CMK (cell line): ENCODE data around the gene TMEM238L.
"Not testable (repeated sequence)": the region's sequence is repeated elsewhere in the genome, so short reads cannot be mapped to it uniquely, and the experiment has no call there.

Experiments used
- DNase-seq: peaks from one replicate; pipeline ENCODE4 v3.0.0-alpha.2; 2010; ENCODE audit warnings: low read depth

TMEM238L gene, protein sequence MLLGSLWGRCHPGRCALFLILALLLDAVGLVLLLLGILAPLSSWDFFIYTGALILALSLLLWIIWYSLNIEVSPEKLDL

DNA sequence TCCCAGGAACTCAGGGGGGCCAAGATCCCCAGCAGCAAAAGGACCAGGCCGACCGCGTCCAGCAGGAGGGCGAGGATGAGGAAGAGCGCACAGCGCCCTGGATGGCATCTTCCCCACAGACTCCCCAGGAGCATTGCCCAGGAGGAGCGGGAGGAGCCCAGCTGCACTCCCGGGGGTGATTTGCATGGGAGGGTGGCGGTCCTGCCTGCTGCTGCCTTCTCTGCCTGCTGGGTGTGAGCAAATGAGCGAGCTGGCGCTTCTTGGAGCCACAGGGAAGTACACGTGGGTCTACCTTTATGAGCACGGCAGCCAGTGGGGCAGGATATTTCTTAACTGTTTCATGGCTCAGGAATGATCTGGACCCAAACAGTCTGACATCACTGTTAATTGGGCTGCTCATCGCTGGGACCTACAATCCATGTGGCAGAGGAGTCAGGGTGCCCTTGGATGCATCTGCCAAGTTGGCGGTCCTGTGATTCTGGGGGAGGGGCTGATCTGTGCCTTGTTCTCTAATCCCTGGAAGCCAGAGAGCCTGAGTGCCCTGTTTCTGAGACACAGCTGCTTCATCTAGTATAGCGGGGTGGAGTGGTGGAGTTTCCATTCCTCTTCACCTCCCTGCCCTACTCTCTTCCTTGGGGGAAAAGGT is at the start of gene TMEM238L:
Gene TMEM238L (minus strand): TSS at position 270 of the 646 bp plus-strand sequence. CDS start 136 bp downstream, at position 134.
- DNase-seq: no peak

DNA sequence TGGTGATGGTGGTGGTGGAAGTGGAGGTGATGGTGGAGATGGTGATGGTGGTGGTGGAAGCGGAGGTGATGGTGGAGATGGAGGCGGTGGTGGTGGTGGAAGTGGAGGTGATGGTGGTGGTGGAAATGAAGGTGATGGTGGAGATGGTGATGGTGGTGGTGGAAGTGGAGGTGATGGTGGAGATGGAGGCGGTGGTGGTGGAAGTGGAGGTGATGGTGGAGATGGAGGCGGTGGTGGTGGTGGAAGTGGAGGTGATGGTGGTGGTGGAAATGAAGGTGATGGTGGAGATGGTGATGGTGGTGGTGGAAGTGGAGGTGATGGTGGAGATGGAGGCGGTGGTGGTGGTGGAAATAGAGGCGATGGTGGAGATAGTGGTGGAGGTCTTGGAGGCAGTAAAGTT is 42.7 kb upstream of the TMEM238L start:
- DNase-seq: not testable (repeated sequence)

DNA sequence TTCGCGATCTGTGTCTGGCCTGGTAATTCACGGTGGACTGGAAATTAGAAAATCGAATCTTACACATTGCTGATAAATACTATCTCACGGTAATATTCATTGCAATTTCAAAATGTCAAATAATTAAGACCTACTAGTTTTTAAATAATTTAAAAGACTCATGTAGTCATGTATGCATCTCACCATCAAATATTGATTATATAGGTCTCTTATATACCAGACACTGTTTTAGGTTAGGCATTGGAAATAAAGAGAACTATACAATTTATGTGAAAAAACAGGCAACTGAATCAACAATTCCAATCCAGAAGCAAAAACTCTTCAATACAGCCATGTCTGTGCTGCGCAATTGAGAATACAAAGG is 41.5 kb upstream of the TMEM238L start:
- no peak for DNase-seq

DNA sequence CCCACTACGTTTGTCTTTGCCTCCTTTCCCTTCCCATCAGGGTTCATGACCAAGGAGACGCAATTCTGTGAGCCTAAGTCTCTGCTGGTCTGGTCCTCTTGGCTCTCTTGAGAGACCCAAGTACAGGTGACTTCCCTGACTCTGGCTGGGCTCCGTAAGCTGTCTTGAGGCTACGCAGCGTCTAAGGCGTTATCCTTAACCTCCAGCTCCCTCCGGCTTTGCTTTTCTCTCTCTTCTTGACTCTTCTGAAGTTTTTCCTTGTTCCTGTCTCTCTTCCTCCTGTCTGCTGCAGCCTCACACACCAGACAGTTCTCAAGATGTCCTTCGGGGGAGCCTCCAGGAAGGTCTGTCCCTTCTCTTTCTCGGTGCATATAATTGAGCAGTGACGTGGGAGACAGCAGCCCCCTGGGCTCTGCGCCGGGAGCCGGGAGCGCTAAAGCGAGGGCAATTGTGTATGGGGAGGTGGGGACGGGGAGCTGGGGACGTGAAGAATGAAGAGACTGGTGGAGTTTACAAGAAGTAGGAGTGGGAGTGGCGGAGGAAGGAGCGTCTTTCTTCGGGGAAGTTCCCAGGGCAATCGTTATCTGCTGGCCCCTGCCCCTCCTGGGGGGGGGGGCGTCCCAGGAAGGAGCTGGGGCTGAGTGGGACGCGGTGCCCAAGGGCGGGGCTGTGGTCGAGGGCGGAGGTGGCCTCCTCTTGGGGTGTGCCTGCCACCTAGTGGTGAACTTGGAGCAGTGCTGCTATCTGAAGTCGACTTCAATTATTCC is 40.9 kb upstream of the TMEM238L start:
- peak; percentile 69 for DNase-seq

DNA sequence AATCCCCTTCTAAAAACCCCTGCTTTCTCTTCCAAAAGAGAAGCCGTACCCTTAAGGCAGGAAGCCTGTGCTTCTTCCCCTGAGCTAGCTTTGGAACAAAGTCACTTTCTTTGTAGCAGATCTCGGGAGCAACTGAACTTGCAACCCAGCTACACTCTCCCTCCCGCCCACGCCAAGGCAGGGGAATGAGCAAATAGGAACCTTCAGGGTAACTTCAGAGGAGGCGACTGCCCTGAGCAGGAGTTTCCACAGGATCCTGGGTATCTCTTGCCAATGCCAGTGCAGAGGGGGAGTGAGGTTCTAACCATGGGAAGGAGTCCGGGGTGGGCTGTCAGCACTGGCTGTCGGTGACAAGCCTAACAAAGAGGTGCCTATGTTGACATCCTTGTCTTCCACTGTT is 39.9 kb upstream of the TMEM238L start:
- DNase-seq: no peak

DNA sequence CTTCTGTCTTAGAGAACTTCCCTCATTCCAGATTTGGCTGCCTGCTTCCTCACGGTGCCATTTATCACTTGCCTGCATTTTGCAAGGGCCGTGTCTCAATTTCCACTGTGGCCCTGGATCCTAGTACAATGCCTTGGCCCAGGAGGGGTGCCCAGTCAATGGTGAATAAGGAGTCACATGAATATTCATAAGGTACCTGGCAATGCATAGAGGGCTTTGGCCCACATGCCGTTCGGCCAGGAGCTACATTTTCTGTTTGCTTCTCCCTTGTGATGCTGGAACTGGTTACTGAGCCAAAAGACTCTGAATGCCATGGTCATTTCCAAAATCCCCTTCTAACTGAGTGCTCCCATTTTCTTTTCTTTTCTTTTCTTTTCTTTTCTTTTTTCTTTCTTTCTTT is 38.8 kb upstream of the TMEM238L start:
- DNase-seq: no peak

DNA sequence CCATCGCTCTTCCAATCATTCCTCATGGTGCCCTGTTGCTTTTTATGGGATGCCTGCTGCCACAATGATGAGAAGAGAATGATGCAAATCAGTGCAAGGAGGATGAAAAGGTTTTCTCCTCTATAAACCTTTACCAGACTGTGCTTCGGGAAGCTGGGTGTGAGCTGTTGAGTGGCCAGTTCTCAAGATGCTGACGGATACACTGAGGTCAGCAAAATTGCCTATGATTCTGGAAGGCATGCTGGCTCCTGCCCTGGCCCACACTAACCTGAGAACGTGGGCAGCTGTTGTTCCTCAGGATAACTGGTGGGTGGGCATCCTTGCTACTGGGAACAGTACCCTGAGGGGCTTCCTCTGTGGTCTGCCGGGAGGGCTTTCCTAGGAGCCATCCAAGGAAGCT is 34.8 kb upstream of the TMEM238L start:
- DNase-seq: no peak

DNA sequence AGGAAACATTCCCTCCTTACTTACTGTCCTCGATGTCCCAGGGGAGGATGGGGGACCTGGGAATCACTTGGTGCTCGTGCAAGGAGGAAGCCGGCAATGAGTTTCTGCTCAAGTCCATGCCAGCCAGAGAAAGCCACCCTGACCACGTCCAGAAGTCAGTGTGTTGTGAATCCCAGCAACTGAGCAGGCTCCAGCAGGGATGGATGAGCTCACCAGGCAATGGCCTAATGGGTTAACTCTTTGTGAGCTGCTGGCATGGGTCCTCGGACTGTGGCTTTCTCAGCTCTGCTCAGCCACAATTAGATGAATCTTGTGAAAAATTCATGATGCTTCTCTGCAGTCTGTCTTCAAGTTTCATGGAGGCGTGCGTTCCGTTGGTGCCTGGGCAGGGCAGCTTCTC is 34.0 kb upstream of the TMEM238L start, which contains the start of gene PIRT:
Gene PIRT (minus strand): TSS at position 167 of the 400 bp plus-strand sequence. CDS start 12,442 bp downstream, outside the sequence.
- DNase-seq: no peak

DNA sequence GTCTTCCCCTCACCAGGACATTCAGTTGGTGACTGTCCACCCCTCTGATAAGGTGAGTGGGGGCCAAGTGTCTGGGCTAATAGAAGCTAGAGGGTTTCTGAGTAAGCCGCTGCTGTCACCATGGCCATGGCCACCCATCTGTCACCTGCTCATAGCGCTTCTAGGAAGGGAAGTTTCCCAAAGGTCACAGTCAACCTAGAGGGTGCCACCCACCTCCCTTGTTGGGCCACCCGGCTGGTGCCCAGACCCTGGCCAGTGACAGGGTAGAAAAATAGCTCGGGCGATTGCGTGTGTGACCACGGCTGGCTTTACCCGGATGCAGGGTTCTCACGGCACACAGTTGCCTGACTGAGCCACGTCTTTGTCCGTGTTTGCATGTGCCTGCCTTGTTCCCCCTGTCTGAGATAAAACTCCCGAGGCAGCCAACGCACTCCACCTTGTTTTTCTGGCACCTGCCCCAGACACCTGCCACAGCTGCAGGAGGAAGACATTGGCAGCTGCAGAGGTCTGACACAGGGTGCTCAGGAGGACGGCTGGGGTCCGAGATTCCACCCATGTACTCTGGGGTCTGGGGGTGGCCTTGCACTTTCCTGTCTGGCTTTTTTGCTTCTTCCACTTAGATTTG is 33.2 kb upstream of the TMEM238L start:
- DNase-seq: no peak

DNA sequence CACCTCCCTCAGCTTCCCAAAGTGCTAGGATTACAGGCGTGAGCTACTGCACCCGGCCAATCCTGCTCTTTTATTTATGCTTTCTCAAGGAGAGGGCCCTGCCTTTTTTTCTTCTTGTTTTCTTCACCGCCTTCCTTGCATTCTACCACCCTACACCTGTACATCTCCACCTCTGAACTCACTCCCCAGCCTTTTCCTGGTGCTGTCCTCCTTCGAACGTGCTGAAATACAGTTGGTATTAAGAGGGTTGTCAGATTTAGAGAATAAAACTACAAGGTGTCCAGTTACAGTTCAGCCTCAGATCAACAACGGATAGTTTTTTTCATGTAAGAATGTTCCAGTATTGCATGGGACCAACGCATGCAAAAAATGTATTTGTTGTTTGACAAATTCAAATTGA is 32.2 kb upstream of the TMEM238L start:
- no peak for DNase-seq

DNA sequence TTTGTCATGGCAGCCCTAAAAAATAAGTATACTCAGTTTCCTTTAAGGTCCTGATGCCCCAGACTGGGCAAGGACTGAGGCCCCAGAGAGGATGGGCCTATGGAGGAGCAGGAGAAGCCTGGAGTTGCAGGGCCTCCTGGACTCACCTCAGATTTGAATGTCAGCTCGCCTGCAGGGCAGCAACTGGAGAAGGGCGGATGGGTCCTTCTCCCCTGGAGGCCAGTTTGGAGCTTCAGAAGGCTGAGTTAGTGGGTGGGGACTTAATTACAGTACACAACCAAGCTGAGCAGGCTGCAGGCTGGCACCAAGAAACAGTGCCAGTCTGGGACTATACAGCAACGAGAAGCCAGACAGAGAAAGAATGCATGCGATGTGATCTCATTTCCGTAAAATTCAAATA is 27.8 kb upstream of the TMEM238L start:
- DNase-seq: no peak

DNA sequence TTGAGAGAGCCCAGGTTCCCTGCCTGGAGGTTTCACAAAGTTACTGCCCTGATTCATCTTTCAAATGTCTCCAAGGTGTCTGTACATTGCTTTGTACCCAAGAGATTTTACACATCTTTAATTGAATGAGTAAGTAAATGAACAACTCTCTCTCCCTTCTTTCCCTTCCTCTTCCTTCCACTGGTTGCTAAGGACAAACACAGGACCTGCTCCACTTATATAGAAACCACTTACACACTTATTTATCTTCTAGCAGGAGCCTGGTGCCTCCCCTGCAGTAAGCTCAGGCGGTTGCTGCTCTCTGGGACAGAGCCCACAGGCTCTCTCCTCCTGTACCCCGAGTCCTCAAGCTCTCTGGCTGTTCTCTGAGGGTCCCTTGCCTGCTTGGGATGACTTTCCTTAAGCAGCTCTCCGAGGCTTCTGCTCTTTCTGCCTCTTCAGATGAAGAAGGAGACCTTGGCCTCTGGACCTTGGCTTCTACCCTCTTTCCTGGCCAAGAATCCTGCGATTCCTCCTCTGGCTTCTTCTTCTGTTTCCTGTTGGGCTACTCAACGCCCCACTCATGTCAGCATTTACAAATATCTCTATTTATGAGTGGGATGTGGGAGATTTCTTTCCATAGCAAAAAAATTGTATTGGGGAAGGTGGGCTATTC is 24.1 kb upstream of the TMEM238L start:
- no peak for DNase-seq

DNA sequence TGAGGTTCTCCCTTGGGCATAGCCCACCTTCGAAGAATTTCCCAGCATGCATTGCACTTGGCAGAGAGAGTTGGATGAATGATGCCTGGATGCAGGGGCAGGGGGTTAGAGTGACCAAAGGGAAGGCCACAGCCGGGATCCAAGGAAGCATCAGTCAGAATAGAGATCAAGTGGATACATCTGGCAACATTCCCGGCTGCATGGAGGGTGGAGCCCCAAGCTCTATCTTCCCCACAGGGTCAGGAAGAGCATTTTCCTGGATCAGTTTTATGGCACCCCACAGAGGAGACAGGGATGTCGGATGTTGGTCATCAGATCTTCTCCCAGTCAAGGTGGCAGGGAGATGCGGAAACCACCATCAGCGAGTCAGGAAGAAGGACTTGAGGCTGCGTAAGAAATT is 21.0 kb upstream of the TMEM238L start:
- DNase-seq: no peak

DNA sequence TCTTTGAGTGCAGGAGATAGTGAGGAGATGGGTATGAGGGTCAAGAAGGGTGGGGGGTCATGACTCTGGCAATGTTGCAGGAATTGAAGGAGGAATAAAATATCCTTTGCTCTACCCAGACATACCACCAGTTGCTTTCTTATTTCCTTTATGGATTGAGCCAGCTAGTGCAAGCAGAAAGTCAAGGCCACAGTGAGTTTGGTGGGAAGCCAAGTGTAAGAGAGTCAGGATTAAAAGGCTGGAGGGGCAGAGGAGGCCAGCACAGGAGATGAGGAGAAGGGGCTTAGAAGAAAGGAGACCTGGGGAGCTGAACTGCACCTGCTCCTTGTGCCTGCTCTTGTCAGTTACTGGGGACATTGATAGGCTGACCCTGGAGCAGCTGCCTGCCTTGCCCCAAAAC is 17.9 kb upstream of the TMEM238L start:
- DNase-seq: no peak

DNA sequence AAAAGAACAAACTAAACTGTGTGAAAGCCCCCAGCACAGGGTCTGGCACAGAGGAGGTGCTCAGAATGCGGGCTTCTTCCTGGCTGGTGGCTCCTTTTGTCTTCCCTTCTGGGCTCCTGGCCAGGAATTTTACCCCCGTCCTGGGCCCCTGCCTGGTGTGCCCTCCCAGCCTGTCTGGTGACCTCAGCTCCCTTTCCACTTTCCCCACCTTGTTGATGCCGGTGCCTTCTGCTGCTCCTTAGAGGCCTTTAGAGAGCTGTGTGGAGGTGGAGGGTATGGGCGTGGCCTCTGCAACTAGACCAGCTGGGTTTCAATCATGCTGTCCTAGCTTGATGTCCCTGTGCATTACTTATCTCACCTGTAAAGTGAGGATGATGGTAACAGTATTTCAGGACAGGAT is 17.2 kb upstream of the TMEM238L start:
- no peak for DNase-seq

DNA sequence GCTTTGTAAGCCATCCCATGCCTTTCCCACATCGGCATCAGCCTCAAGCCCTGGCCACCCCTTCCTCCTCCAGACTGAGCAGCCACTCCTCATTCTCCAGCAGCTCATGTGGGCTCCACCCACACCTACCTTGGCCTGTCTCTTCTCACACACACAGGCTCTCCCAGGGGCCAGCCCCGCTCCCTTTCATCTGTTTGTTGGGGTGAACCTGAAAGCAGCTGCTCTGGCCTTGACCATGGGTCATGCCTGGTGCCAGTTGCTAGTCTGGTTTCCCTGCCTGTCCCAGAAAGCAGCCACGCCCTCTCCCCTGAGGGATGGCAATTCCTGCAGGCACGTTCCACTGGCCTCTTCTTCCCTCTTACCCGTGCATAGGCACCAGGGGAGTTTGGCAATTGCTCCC is 11.4 kb upstream of the TMEM238L start:
- no peak for DNase-seq

DNA sequence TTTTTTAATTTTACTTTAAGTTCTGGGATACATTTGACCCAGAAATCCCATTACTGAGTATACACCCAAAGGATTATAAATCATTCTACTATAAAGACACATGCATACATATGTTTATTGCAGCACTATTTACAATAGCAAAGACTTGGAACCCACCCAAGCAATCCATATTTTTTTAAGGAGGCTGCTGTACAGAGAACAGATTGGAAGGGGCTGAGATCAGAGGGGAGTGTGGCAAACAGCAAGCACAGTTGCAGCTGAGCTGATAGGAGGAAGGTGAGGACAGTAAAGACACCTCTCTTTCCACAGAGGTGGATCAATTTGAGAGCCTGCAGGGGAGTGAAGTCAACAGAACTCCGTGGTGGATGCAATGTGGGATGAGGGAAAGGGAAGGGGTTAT is 10.2 kb upstream of the TMEM238L start:
- DNase-seq: no peak

DNA sequence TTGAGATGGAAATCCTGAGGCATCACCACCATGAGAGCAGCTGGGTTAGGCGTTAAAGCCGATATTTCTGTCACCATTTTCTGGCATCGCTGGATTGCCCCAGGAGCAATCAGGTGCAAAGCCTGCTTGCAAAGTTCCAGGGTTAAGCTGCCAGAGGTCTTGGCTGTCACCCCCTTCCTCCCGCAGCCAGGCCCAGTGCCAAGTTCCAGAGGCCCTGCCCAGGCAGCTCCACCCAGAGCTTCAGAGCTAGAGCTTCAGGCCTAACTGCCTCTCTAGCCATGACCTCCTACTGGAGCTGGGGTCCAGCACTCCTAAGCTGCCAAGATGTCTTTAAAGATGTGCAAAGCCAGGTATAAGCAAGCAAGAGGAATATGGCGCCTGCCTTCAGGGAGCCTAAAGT is 8.8 kb upstream of the TMEM238L start:
- DNase-seq: no peak

DNA sequence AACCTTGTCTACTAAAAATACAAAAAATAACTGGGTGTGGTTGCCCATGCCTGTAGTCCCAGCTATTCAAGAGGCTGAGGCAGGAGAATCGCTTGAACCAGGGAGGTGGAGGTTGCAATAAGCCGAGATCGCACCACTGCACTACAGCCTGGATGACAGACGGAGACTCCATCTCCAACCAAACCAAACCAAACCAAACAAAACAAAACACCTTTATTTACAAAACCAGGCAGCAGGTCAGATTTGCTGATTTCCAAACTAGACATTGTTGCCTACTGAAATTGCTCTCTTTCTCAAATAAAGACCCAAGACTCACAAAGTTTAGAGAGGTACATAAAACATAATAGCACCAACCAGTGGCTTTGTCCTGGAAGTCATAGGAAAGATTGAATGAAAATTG is 5.7 kb upstream of the TMEM238L start:
- no peak for DNase-seq

DNA sequence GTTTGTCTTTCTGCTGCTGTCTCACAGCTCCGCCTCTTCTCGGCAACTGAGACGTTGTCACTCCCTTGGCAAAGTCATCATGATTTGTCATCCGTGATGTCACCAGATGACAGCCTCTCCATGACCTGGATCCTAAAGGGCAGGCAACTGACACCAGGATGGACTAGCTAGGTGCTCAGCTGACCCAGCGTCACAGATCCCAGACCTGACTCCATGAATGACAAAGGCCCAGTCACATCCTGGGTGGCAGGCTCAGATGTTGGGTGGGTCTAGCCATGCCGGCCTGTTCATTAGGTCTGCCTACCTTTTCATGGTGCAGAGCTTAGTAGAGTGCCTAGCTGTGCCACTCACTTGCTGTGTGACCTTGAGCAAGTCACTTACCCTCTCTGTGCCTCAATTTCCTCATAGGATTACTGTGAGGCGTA is 3.8 kb upstream of the TMEM238L start:
- no peak for DNase-seq

DNA sequence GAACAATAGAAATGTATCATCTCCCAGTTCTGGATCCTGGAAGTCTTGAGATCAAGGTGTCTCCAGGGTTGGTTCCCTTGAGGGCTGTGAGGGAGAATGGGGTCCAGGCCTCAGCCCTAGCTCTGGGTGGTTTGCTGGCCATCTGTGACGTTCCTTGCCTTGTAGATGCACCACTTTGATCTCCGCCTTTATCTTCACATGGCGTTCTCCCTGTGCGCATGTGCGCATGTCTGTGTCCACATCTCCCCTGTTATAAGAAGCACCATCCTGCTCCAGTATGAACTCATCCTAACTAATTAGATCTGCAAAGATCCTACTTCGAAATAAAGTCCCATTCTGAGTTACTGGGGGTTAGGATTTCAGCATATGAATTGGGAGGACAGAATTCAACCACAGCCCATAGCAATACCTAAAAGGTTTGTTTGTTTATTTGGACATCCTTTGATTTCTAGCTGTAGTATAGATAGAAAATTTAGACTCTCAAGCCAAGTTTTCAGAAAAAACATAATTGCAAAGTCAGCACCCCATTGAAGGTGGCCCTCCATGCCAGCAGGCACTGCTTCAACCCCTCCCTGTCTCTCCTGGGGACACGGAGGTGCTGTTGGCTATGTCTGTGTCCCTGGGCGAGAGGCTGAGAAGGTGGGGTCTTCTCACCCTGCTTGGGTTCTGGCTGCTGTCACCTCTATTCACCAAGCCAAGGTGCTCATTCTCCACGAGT is 2.8 kb upstream of the TMEM238L start:
- DNase-seq: no peak

DNA sequence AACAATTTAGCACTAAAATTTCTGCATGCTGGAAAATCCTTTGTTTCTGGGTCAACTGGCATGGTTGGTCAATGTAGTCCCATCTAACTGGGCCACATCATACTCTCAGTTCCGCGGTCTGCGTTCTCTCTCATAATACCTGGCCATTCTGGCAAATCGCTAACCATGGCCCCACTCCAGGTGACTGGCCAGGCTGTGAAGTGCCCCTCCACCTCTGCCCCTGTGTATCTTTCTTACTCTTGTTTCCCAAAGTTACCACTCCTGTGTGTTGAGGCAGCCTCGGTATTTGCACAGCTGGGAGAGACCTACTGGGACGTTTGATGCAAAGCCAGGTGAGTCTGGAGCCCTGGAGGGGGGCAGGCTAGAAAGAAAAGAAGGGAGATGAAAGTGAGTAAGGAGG is 2.0 kb upstream of the TMEM238L start:
- DNase-seq: no peak
